Neural cell (in vitro differentiated cells): ENCODE measurements around the gene STRBP. TPM values are rescaled to one million over a fixed set of nuclear protein-coding genes. Genes with fewer than 3 reads are reported as not detected.

ENCODE experiments used
- H2AFZ ChIP-seq: fragments of 200-600, 300-800 bp; sonication (generic), shearing (Covaris generic); 2 replicates; pipeline ENCODE4 v1.6.0; 2014; ENCODE audit warnings: low read depth, mild to moderate bottlenecking, antibody characterized with exemption, low read length, moderate library complexity
- H3F3A ChIP-seq: fragments of 200-600 bp; shearing (Covaris generic); 2 replicates; pipeline ENCODE4 v1.6.1; 2016; ENCODE audit warnings: mild to moderate bottlenecking, moderate library complexity, mixed read lengths, antibody characterized with exemption, low read length; ENCODE audit not compliant: insufficient read depth, poor library complexity, severe bottlenecking
- H3K27ac ChIP-seq: fragments of 200-600, 300-800 bp; sonication (generic), shearing (Covaris generic); 2 replicates; pipeline ENCODE4 v1.5.1; 2014; ENCODE audit warnings: mild to moderate bottlenecking, low read length, moderate library complexity
- H3K27me3 ChIP-seq: fragments of 300-800, 200-600 bp; sonication (generic), shearing (Covaris generic); 2 replicates; pipeline ENCODE4 v1.6.0; 2014; ENCODE audit warnings: mild to moderate bottlenecking, low read depth, low read length, moderate library complexity; ENCODE audit not compliant: insufficient read depth
- H3K36me3 ChIP-seq: fragments of 300-800, 200-600 bp; sonication (generic), shearing (Covaris generic); 2 replicates; pipeline ENCODE4 v1.5.1; 2014; ENCODE audit warnings: mild to moderate bottlenecking, antibody characterized with exemption, low read length, moderate library complexity; ENCODE audit not compliant: insufficient read depth
- H3K4me2 ChIP-seq: fragments of 300-800, 200-600 bp; sonication (generic), shearing (Covaris generic); 2 replicates; pipeline ENCODE4 v1.6.0; 2014; ENCODE audit warnings: mild to moderate bottlenecking, low read length
- H3K4me3 ChIP-seq: fragments of 300-800, 200-600 bp; sonication (generic), shearing (Covaris generic); 2 replicates; pipeline ENCODE4 v1.5.1; 2014; ENCODE audit warnings: mild to moderate bottlenecking, low read length, moderate library complexity
- H3K79me2 ChIP-seq: fragments of 200-600 bp; shearing (Covaris generic); replicated peaks from 2 replicates; pipeline ENCODE4 v1.6.0; 2014; ENCODE audit warnings: mild to moderate bottlenecking, low read length, moderate library complexity; ENCODE audit not compliant: insufficient read depth
- H3K9ac ChIP-seq: fragments of 300-800, 200-600 bp; sonication (generic), shearing (Covaris generic); 2 replicates; pipeline ENCODE4 v1.6.1; 2016; ENCODE audit warnings: mild to moderate bottlenecking, low read length, mixed read lengths
- H3K9me2 ChIP-seq: fragments of 200-600 bp; shearing (Covaris generic); 2 replicates; pipeline ENCODE4 v1.6.1; 2016; ENCODE audit warnings: mild to moderate bottlenecking, low read length, mixed read lengths; ENCODE audit not compliant: insufficient read depth
- H3K9me3 ChIP-seq: fragments of 200-600, 300-800 bp; sonication (generic), shearing (Covaris generic); 2 replicates; pipeline ENCODE4 v1.6.1; 2016; ENCODE audit warnings: mild to moderate bottlenecking, mixed run types, low read length, moderate library complexity, mixed read lengths
- H4K20me1 ChIP-seq: fragments of 200-600 bp; shearing (Covaris generic); 2 replicates; pipeline ENCODE4 v1.6.1; 2016; ENCODE audit warnings: mild to moderate bottlenecking, mixed run types; ENCODE audit not compliant: insufficient read depth
- CTCF ChIP-seq: fragments of 450-650 bp; IDR thresholded peaks from 2 replicates; pipeline ENCODE4 v1.5.1; 2014; ENCODE audit warnings: antibody characterized with exemption, mild to moderate bottlenecking, moderate library complexity; ENCODE audit not compliant: poor library complexity, severe bottlenecking
- EP300 ChIP-seq: fragments of 450-650 bp; conservative IDR thresholded peaks from 2 replicates; pipeline ENCODE4 v1.6.1; 2014; ENCODE audit warnings: antibody characterized with exemption, mild to moderate bottlenecking, moderate library complexity; ENCODE audit not compliant: poor library complexity, severe bottlenecking
- EZH2 ChIP-seq: fragments of 200-600, 300-800 bp; shearing (Covaris generic), sonication (generic); IDR thresholded peaks from 2 replicates; pipeline ENCODE4 v1.6.1; 2014; ENCODE audit warnings: antibody characterized with exemption, low read length, borderline replicate concordance, mild to moderate bottlenecking; ENCODE audit not compliant: insufficient read depth, poor library complexity, severe bottlenecking
- MXI1 ChIP-seq: fragments of 450-650 bp; conservative IDR thresholded peaks from 2 replicates; pipeline ENCODE4 v1.6.1; 2014; ENCODE audit warnings: antibody characterized with exemption, mild to moderate bottlenecking; ENCODE audit not compliant: poor library complexity, severe bottlenecking
- POLR2AphosphoS5 ChIP-seq: IDR thresholded peaks from 2 replicates; pipeline ENCODE4 v1.6.1; 2012
- RAD21 ChIP-seq: fragments of 450-650 bp; conservative IDR thresholded peaks from 2 replicates; pipeline ENCODE4 v1.6.1; 2014; ENCODE audit warnings: antibody characterized with exemption, mild to moderate bottlenecking, moderate library complexity
- REST ChIP-seq: IDR thresholded peaks from 2 replicates; pipeline ENCODE4 v1.6.1; 2012; ENCODE audit warnings: borderline replicate concordance
- SMC3 ChIP-seq: fragments of 450-650 bp; conservative IDR thresholded peaks from 2 replicates; pipeline ENCODE4 v1.6.1; 2014; ENCODE audit warnings: antibody characterized with exemption, mild to moderate bottlenecking, moderate library complexity; ENCODE audit not compliant: poor library complexity
- TAF1 ChIP-seq: IDR thresholded peaks from 2 replicates; pipeline ENCODE4 v1.6.1; 2012; ENCODE audit warnings: low read depth
- polyA plus RNA-seq: library from polyadenylated mRNA; depleted of rRNA; stranded (reverse); fragments of >200 nt; gene quantifications from 2 replicates; pipeline ENCODE4 v1.2.3, GENCODE V29; 2014

Gene STRBP
- polyA plus RNA-seq, 1 donor from 2014 or later = 64.6 TPM

DNA sequence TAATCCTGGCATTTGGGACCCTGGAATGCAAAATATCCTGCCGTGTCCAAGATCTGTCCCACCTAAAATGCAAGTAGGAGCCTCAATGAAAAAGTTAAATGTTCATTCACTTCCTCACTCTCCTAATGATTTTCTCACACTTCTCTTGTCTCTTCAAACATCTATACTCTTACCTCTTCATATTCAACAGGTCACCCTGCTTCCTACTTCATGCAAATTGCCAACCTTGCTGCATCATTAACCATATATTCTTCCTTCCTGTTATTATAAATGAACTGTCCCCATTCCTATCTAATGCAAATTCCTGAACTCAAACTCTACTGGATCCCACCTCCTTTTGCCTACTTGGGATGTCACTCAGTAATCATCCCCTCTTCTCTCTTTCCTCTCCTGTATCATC is 74.4 kb downstream of the STRBP start:
- H3K4me2 ChIP-seq = no peak overlapping the region
- no peaks in the 10 kb centered on the region for H3K27me3 ChIP-seq
- peaks cover 9% of the 10 kb centered on the region for H3K79me2 ChIP-seq
- no peaks in the 10 kb centered on the region for H4K20me1 ChIP-seq
- TF ChIP-seq MXI1 = no peak
- TF ChIP-seq SMC3 = no peak
- H3K36me3 ChIP-seq = no peaks in the 10 kb centered on the region
- no peaks in the 10 kb centered on the region for H3F3A ChIP-seq
- H3K4me3 ChIP-seq = no peak overlapping the region
- H3K9me3 ChIP-seq = no peaks in the 10 kb centered on the region
- no peak overlapping the region for H2AFZ ChIP-seq
- H3K9ac ChIP-seq = no peak overlapping the region
- H3K27ac ChIP-seq = no peak overlapping the region
- H3K9me2 ChIP-seq = no peaks in the 10 kb centered on the region

- H4K20me1 ChIP-seq = no peaks in the 10 kb centered on the region
- H3K27ac ChIP-seq = no peak overlapping the region
- no peak overlapping the region for H3K9ac ChIP-seq
- H2AFZ ChIP-seq = no peak overlapping the region
- H3F3A ChIP-seq = no peaks in the 10 kb centered on the region
- H3K9me3 ChIP-seq = no peaks in the 10 kb centered on the region
- no peaks in the 10 kb centered on the region for H3K27me3 ChIP-seq
- TF ChIP-seq MXI1 (no peak), EP300 (no peak), RAD21 (no peak), REST (no peak), CTCF (no peak), EZH2 (no peak), SMC3 (no peak), TAF1 (no peak), POLR2AphosphoS5 (no peak)
- H3K4me2 ChIP-seq = no peak overlapping the region
- no peaks in the 10 kb centered on the region for H3K36me3 ChIP-seq
- H3K9me2 ChIP-seq = no peaks in the 10 kb centered on the region
- H3K79me2 ChIP-seq = peaks cover 14% of the 10 kb centered on the region
- H3K4me3 ChIP-seq = no peak overlapping the region
Measured at GRCh38 chr9:123191680-123192079, 76.7 kb downstream of the STRBP start.

- Histone ChIP-seq H3K27me3 (no peaks in the 10 kb centered on the region), H3K9me2 (no peaks in the 10 kb centered on the region), H3K9me3 (no peaks in the 10 kb centered on the region), H3K4me3 (no peak overlapping the region), H3K36me3 (no peaks in the 10 kb centered on the region), H3K27ac (no peak overlapping the region), H3K4me2 (no peak overlapping the region), H3K9ac (no peak overlapping the region), H4K20me1 (no peaks in the 10 kb centered on the region), H2AFZ (no peak overlapping the region), H3F3A (no peaks in the 10 kb centered on the region), H3K79me2 (peaks cover 14% of the 10 kb centered on the region)
- TF ChIP-seq RAD21 (no peak), POLR2AphosphoS5 (no peak), TAF1 (no peak)
Measured at GRCh38 chr9:123191260-123191659, 77.1 kb downstream of the STRBP start.
